ENCODE results near the gene HDGFL3.
"Not testable (repeated sequence)": the region's sequence is repeated elsewhere in the genome, so short reads cannot be mapped to it uniquely, and the experiment has no call there.

HDGFL3 gene

DNA sequence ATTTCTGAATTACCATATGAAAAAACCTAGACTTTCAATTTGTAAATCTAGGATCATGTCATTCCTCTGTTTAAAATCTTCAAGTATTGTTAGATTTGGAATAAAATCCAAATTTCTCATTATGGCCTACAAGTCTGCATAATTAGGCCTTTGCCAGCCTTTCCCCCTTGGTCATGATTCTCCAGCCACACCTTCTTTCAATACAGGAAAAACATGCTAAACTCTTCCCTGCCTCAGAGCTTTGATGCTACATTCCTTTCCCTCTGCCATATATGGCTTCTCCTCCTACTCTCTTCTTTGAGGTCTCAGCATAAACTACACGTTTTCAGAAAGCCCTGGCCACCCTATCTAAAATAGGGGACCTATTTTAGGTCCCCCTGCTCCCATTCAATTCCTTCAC, 51.7 kb downstream of the HDGFL3 start:
- H3K9me3 ChIP-seq (ENCODE audit: severe bottlenecking): no peaks in the 10 kb centered on the region
- no peak overlapping the region for H3K4me3 ChIP-seq (ENCODE audit: severe bottlenecking)
- DNase-seq (ENCODE audit: low spot score): no peak
- peaks cover 74% of the 10 kb centered on the region for H3K36me3 ChIP-seq (ENCODE audit: low read depth)
- H3K27me3 ChIP-seq (ENCODE audit: insufficient read depth, poor library complexity, severe bottlenecking): no peaks in the 10 kb centered on the region
- ATAC-seq (ENCODE audit: low read depth): no peak
- H3K27ac ChIP-seq (ENCODE audit: poor library complexity, severe bottlenecking): no peak overlapping the region
- TF ChIP-seq, protein P1, sequence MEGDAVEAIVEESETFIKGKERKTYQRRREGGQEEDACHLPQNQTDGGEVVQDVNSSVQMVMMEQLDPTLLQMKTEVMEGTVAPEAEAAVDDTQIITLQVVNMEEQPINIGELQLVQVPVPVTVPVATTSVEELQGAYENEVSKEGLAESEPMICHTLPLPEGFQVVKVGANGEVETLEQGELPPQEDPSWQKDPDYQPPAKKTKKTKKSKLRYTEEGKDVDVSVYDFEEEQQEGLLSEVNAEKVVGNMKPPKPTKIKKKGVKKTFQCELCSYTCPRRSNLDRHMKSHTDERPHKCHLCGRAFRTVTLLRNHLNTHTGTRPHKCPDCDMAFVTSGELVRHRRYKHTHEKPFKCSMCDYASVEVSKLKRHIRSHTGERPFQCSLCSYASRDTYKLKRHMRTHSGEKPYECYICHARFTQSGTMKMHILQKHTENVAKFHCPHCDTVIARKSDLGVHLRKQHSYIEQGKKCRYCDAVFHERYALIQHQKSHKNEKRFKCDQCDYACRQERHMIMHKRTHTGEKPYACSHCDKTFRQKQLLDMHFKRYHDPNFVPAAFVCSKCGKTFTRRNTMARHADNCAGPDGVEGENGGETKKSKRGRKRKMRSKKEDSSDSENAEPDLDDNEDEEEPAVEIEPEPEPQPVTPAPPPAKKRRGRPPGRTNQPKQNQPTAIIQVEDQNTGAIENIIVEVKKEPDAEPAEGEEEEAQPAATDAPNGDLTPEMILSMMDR (IDR thresholded peaks at IDR 0.05; ENCODE audit: poor library complexity, severe bottlenecking): no peak
- peaks cover 5% of the 10 kb centered on the region for H3K4me1 ChIP-seq (ENCODE audit: insufficient read depth, poor library complexity, severe bottlenecking)

DNA sequence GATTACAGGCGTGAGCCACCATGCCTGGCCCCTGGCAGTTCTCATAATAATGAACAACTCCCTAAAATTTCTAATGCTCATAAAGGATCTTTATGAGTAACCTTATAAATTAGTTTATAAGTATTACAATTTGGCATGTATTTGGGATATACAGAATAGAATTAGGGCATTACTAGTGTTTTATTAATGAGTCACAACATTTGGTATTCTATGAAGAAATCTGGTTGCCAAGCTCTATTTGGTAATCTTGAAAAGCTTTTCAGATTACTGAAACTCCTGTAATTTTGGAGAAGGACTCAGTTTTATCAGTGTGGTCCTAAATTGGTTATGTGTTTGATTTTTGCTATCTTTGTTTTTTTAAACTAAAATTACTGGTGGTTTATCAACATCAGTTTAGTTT, 54.3 kb downstream of the HDGFL3 start:
- peaks cover 86% of the 10 kb centered on the region for H3K36me3 ChIP-seq (ENCODE audit: low read depth)

DNA sequence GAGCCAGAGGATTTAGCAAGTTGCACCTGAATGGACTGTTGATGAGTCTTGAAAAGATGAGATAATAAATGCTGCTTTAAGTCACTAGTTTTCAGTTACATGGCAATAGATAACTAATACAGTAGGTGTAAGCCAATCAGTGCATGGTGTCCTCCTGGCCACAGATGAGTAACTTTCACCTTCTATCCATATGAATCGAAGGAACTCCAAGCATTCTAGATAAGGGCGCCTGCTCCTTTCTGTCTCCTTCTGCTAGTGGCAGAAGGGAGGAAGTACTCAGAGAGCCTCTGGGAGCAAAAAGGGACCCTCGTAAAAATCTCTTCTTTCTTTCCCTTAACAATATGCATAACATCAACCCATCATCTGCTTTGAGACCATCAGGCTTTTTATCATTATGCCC, 62.9 kb downstream of the HDGFL3 start:
- peaks cover 68% of the 10 kb centered on the region for H3K36me3 ChIP-seq (ENCODE audit: low read depth)
- no peak for DNase-seq (ENCODE audit: low spot score)

More for the DNA sequence above, 54.3 kb downstream of the HDGFL3 start:
- no peaks in the 10 kb centered on the region for H3K9me3 ChIP-seq (ENCODE audit: severe bottlenecking)
- TF ChIP-seq, protein P1 (IDR thresholded peaks at IDR 0.05; ENCODE audit: poor library complexity, severe bottlenecking): no peak
- H3K27me3 ChIP-seq (ENCODE audit: insufficient read depth, poor library complexity, severe bottlenecking): no peaks in the 10 kb centered on the region
- H3K27ac ChIP-seq (ENCODE audit: poor library complexity, severe bottlenecking): no peak overlapping the region
- DNase-seq (ENCODE audit: low spot score) (no peak), ATAC-seq (ENCODE audit: low read depth) (peak; percentile 41; the same call in 2 of the 3 replicates)
- H3K4me3 ChIP-seq (ENCODE audit: severe bottlenecking): no peak overlapping the region
- no peaks in the 10 kb centered on the region for H3K4me1 ChIP-seq (ENCODE audit: insufficient read depth, poor library complexity, severe bottlenecking)

DNA sequence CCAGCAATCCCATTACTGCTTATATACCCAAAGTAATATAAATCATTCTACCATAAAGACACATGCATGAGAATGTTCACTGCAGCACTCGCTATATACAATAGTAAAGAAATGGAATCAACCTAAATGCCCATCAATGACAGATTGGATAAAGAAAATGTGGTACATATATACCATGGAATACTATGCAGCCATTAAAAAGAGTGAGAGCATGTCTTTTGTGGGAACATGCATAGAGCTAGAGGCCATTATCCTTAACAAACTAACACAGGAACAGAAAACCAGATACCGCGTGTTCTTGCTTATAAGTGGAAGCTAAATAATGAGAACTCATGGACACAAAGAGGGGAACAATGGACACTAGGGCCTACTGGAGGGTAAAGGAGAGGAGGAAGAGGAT, 65.5 kb downstream of the HDGFL3 start:
- not testable (repeated sequence) for H3K9me3 ChIP-seq (ENCODE audit: severe bottlenecking); H3K27me3 ChIP-seq (ENCODE audit: insufficient read depth, poor library complexity, severe bottlenecking)

More for the DNA sequence above, 62.9 kb downstream of the HDGFL3 start:
- H3K27ac ChIP-seq (ENCODE audit: poor library complexity, severe bottlenecking): no peak overlapping the region
- H3K27me3 ChIP-seq (ENCODE audit: insufficient read depth, poor library complexity, severe bottlenecking): no peaks in the 10 kb centered on the region
- TF ChIP-seq, protein P1 (IDR thresholded peaks at IDR 0.05; ENCODE audit: poor library complexity, severe bottlenecking): no peak
- no peak for ATAC-seq (ENCODE audit: low read depth)
- no peaks in the 10 kb centered on the region for H3K9me3 ChIP-seq (ENCODE audit: severe bottlenecking)
- H3K4me3 ChIP-seq (ENCODE audit: severe bottlenecking): no peak overlapping the region
- H3K4me1 ChIP-seq (ENCODE audit: insufficient read depth, poor library complexity, severe bottlenecking): no peaks in the 10 kb centered on the region

DNA sequence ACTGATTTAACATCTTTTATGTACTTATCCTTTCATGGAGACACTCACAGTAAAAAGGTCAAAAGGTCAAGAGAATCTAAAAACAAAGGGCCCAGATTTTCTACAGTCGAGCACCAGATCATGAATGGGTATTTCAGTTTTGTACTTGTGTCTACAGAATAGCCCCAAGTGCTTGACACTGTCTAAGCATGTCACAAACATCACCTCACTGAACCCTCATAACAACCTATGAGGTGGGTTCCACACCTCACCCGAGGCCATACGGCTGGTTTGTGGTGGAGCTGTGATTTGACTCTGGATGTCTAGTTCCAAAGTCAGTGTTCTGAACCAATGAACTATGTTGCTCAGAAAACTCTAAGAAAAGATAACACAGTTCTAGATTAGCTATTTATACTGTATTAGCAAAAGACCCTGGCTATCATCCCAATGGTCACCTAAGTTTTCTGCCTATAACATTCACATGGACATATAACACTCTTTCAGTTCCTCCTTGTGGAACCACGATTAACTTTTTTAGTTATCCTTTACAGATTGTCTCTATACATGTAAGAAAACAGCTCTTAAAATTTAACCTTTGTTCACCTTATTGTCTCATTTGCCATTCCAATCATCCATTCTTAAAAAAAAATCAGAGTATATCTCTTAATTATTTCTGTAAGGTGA, 74.6 kb downstream of the HDGFL3 start:
- no peak for ATAC-seq (ENCODE audit: low read depth)
- H3K27ac ChIP-seq (ENCODE audit: poor library complexity, severe bottlenecking): no peak overlapping the region
- H3K4me1 ChIP-seq (ENCODE audit: insufficient read depth, poor library complexity, severe bottlenecking): no peaks in the 10 kb centered on the region

More for the DNA sequence above, 65.5 kb downstream of the HDGFL3 start:
- not testable (repeated sequence) for H3K27ac ChIP-seq (ENCODE audit: poor library complexity, severe bottlenecking); H3K4me3 ChIP-seq (ENCODE audit: severe bottlenecking); H3K4me1 ChIP-seq (ENCODE audit: insufficient read depth, poor library complexity, severe bottlenecking); DNase-seq (ENCODE audit: low spot score); ATAC-seq (ENCODE audit: low read depth)
- peaks cover 66% of the 10 kb centered on the region for H3K36me3 ChIP-seq (ENCODE audit: low read depth)

More for the DNA sequence above, 74.6 kb downstream of the HDGFL3 start:
- no peaks in the 10 kb centered on the region for H3K27me3 ChIP-seq (ENCODE audit: insufficient read depth, poor library complexity, severe bottlenecking)
- TF ChIP-seq, protein P1 (IDR thresholded peaks at IDR 0.05; ENCODE audit: poor library complexity, severe bottlenecking): no peak
- H3K36me3 ChIP-seq (ENCODE audit: low read depth): peaks cover 30% of the 10 kb centered on the region
- no peak for DNase-seq (ENCODE audit: low spot score)
- no peak overlapping the region for H3K4me3 ChIP-seq (ENCODE audit: severe bottlenecking)
- no peaks in the 10 kb centered on the region for H3K9me3 ChIP-seq (ENCODE audit: severe bottlenecking)

Measured in RWPE2 (cell line).